Fibroblast of lung (primary cell): ENCODE data around the gene BUD23.

ENCODE experiments used
- EZH2 ChIP-seq: IDR thresholded peaks from 2 replicates; pipeline ENCODE4 v1.5.1; 2012; ENCODE audit warnings: low read length, control low read depth, mild to moderate bottlenecking; ENCODE audit errors: missing control alignments
- TF ChIP-seq, protein P1 (sequence below), 2 donors: IDR thresholded peaks in 1 of 2; conservative IDR thresholded peaks in 1 of 2; 1 replicate in 1 of 2; 2 replicates in 1 of 2; pipeline ENCODE4 v1.5.1; 2011 to 2012; ENCODE audit warnings: low read length in 2 of 2, control low read depth in 1 of 2, inconsistent platforms in 1 of 2, low read depth in 1 of 2, mild to moderate bottlenecking in 1 of 2

DNA sequence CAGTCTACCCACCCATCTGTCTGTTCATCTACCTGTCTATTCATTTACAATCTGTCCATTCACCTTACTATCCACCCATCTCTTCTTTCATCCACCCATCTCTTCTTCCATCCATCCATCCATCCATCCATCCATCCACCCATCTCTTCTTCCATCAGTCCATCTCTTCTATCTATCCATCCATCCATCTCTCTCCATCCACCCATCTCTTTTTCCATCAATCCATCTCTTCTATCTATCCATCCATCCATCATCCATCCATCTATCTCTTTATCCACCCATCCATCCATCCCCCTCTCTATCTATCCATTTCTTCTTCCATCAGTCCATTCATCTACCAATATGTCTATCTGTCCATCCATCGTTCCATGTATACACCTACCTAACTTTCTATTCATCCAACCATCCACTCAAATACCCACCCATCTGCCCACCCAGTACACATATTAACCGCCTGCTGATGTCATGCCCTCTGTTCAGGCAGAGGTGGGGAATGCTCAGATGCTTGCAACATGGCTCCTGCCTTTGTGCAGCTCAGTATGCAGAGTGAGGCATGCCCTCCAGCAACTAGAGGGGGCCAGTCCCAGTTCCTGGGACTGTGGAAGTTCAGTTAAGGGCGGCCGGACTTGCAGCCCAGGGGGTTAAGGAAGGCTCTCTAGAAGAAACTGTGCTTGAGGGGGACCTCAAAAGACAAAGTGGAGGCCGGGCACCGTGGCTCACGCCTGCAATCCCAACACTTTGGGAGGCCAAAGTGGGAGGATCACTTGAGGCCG lies 47.8 kb upstream of the BUD23 start:
- TF ChIP-seq, protein P1, sequence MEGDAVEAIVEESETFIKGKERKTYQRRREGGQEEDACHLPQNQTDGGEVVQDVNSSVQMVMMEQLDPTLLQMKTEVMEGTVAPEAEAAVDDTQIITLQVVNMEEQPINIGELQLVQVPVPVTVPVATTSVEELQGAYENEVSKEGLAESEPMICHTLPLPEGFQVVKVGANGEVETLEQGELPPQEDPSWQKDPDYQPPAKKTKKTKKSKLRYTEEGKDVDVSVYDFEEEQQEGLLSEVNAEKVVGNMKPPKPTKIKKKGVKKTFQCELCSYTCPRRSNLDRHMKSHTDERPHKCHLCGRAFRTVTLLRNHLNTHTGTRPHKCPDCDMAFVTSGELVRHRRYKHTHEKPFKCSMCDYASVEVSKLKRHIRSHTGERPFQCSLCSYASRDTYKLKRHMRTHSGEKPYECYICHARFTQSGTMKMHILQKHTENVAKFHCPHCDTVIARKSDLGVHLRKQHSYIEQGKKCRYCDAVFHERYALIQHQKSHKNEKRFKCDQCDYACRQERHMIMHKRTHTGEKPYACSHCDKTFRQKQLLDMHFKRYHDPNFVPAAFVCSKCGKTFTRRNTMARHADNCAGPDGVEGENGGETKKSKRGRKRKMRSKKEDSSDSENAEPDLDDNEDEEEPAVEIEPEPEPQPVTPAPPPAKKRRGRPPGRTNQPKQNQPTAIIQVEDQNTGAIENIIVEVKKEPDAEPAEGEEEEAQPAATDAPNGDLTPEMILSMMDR (conservative IDR thresholded peaks at IDR 0.05 in 1 of 2, IDR thresholded peaks at IDR 0.05 in 1 of 2; ENCODE audit: low read depth in 1 of 2, low read length in 2 of 2) = no peak
- TF ChIP-seq EZH2 = no peak
